Measurements from ENCODE around the gene NEFH. TPM values are rescaled to one million over a fixed set of nuclear protein-coding genes. Genes with fewer than 3 reads are reported as not detected.

The NEFH gene
- total and polyA plus RNA-seq, 7 donors, result 0.23 to 3.0 (median 1.5) TPM; not detected in 1

DNA sequence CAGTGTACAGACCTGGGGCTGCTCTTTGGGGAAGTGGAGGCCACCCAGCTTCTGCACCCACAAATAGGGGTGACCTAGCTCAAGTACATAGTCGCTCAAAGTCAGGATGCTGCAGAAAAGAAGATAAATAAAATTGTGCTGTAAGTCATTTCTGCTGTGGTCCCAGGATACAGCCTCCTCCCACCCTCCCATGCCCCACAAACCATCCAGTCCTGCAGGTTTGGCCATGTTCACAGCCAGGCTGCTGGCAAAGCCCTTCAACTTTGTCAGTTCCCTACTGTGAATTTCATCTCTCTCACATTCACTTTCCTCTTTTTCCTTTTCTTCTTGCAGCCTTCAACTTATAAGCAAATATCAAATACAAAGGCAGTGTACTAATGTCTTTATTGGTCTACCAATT is 40.0 kb downstream of the NEFH start:
- TF ChIP-seq EP300 (IDR thresholded peaks at IDR 0.05), result no peak
- TF ChIP-seq, protein P1, sequence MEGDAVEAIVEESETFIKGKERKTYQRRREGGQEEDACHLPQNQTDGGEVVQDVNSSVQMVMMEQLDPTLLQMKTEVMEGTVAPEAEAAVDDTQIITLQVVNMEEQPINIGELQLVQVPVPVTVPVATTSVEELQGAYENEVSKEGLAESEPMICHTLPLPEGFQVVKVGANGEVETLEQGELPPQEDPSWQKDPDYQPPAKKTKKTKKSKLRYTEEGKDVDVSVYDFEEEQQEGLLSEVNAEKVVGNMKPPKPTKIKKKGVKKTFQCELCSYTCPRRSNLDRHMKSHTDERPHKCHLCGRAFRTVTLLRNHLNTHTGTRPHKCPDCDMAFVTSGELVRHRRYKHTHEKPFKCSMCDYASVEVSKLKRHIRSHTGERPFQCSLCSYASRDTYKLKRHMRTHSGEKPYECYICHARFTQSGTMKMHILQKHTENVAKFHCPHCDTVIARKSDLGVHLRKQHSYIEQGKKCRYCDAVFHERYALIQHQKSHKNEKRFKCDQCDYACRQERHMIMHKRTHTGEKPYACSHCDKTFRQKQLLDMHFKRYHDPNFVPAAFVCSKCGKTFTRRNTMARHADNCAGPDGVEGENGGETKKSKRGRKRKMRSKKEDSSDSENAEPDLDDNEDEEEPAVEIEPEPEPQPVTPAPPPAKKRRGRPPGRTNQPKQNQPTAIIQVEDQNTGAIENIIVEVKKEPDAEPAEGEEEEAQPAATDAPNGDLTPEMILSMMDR (IDR thresholded peaks at IDR 0.05), result no peak
- no peak for TF ChIP-seq POLR2A (IDR thresholded peaks at IDR 0.05)
- no peak for TF ChIP-seq POLR2AphosphoS5 (IDR thresholded peaks at IDR 0.05)
- no peaks in the 10 kb centered on the region for H3K9me3 ChIP-seq
- intact Hi-C loops (cut with DNase I), result no loop called here
- peaks cover 46 to 95% (median 69%) of the 10 kb centered on the region in 4 donors for H3K36me3 ChIP-seq
- H3K27me3 ChIP-seq, result no peaks in the 10 kb centered on the region
- no peak overlapping the region for H3K4me3 ChIP-seq
- WGBS, 2 donors, result 98 to 100% methylated on average over 1 of the region's 1 CpG
- no peak for DNase-seq
- H3K27ac ChIP-seq, result no peak overlapping the region
- no peaks in the 10 kb centered on the region for H3K4me1 ChIP-seq

DNA sequence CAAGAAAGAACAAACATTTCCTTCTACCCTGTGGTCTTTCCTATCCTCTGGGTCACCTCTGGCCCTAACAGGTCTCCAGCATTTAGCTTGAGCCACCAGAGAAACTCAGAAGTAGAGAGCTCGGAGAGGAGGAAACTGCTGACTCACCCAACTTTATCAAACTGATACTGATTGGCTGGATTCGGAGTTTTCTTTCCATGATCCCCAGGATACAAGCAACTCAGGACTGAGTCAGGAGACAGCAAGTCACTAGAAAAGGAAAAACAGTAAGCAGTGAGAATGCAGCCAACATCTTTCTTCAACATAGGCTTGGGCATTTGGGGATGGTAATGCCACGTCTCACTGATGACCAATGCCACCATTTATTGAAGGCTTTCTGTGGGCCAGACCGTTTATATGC is 40.8 kb downstream of the NEFH start:
- H3K9me3 ChIP-seq, result no peaks in the 10 kb centered on the region
- no peak for DNase-seq
- 89 to 92% methylated on average over 4 of the region's 4 CpGs for WGBS, 2 donors
- H3K36me3 ChIP-seq, result peaks cover 49 to 95% (median 69%) of the 10 kb centered on the region in 4 donors
- TF ChIP-seq POLR2AphosphoS5 (IDR thresholded peaks at IDR 0.05) (no peak), POLR2A (IDR thresholded peaks at IDR 0.05) (no peak), EP300 (IDR thresholded peaks at IDR 0.05) (no peak)
- TF ChIP-seq, protein P1 (IDR thresholded peaks at IDR 0.05), result no peak
- intact Hi-C loops (cut with DNase I), result no loop called here
- H3K27ac ChIP-seq, result no peak overlapping the region
- no peaks in the 10 kb centered on the region for H3K4me1 ChIP-seq
- H3K27me3 ChIP-seq, result no peaks in the 10 kb centered on the region
- H3K4me3 ChIP-seq, result no peak overlapping the region

DNA sequence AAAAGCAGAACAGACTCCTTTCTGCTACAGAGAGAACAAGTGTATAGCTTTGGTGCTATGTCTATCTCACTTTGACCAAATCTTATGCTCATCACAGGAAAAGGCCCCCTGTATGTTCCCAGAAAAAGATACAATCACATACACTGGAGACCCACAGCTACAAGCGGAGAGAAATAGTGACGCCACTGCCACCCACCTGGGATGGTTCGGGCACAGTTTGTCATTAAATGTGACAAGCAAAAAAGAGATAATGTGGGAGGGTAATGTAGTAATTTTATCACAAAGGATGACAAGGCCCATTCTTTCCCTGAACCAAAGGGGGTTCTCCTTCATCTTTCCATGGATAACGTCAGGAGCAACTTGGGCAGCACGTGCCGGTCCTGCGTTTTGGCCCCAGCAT is 41.5 kb downstream of the NEFH start:
- Histone ChIP-seq H3K4me3 (no peak overlapping the region), H3K36me3 (peaks cover 42 to 95% (median 68%) of the 10 kb centered on the region in 4 donors), H3K9me3 (no peaks in the 10 kb centered on the region), H3K27ac (no peak overlapping the region), H3K4me1 (no peaks in the 10 kb centered on the region), H3K27me3 (no peaks in the 10 kb centered on the region)
- no peak for DNase-seq
- TF ChIP-seq EP300 (IDR thresholded peaks at IDR 0.05) (no peak), POLR2A (IDR thresholded peaks at IDR 0.05) (no peak), POLR2AphosphoS5 (IDR thresholded peaks at IDR 0.05) (no peak)
- TF ChIP-seq, protein P1 (IDR thresholded peaks at IDR 0.05), result no peak
- 97 to 99% methylated on average over 7 of the region's 7 CpGs for WGBS, 2 donors
- intact Hi-C loops (cut with DNase I), result no loop called here

DNA sequence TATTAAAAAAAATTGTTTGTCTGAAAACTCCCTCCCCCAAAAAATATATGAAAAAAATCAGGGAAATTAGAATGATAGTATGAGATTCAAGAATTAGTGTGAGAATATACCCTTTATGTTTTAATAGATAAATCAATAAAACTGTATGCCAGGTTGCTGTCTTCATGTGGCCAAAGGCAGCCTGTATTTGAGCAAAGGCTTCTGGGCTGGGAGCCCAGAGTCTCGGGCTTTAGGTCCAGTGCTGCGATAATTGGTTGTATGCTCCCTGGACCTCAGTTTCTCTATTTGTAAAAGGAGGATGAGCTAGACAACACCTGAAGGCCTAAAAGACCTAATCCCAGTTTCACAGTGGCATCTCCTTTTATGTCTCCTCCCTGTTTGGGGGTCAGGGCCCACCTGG is 43.7 kb downstream of the NEFH start:
- intact Hi-C loops (cut with DNase I), result loop anchor here (1.0 kb wide), 1 partner anchor 128 kb away; no protein-coding TSS in a partner anchor
- Histone ChIP-seq H3K4me3 (no peak overlapping the region), H3K27ac (no peak overlapping the region), H3K27me3 (no peaks in the 10 kb centered on the region), H3K9me3 (no peaks in the 10 kb centered on the region), H3K4me1 (no peaks in the 10 kb centered on the region), H3K36me3 (peaks cover 21 to 95% (median 63%) of the 10 kb centered on the region in 4 donors)
- DNase-seq, result no peak
- 92 to 95% methylated on average over 2 of the region's 2 CpGs for WGBS, 2 donors
- TF ChIP-seq, protein P1 (IDR thresholded peaks at IDR 0.05), result no peak
- TF ChIP-seq POLR2A (IDR thresholded peaks at IDR 0.05), result no peak
- TF ChIP-seq POLR2AphosphoS5 (IDR thresholded peaks at IDR 0.05), result no peak
- no peak for TF ChIP-seq EP300 (IDR thresholded peaks at IDR 0.05)

Measured in sigmoid colon (tissue), 7 donors.